Tibial nerve (tissue), 3 donors: ENCODE results near the gene KIDINS220.

Source experiments
- CTCF ChIP-seq, 5 experiments: fragments of 200-600 bp in 3 of 5; fragments of 450-650 bp in 2 of 5; sonication (generic) in 3 of 5; IDR thresholded peaks; one replicate each; pipeline ENCODE4 v1.5.1; 2016 to 2019; ENCODE audit warnings: antibody characterized with exemption in 5 of 5, mild to moderate bottlenecking in 3 of 5, moderate library complexity in 2 of 5
- POLR2A ChIP-seq, 2 donors: fragments of 450-650 bp; IDR thresholded peaks; one replicate each; pipeline ENCODE4 v1.6.1; 2017; ENCODE audit warnings: antibody characterized with exemption in 2 of 2, mild to moderate bottlenecking in 2 of 2, moderate library complexity in 2 of 2

- TF ChIP-seq CTCF (IDR thresholded peaks at IDR 0.05) (no peak), POLR2A (IDR thresholded peaks at IDR 0.05) (no peak)
Measured at GRCh38 chr2:8853426-8853825, 16.0 kb upstream of the KIDINS220 start.
